A549 (cell line): Measurements from ENCODE around the gene SLC16A10. TPM values are rescaled to one million over a fixed set of nuclear protein-coding genes. Genes with fewer than 3 reads are reported as not detected.

Source experiments
- ATAC-seq, 2 experiments: fragments of 200-7000 bp in 1 of 2; fragments of >200 bp in 1 of 2; cut with Nextera tagmentation in 1 of 2; cut with Tn5 transposase in 1 of 2; 3 replicates each; pipeline versions ENCODE4 v1.8.0 to v1.9.1; 2018 to 2020; ENCODE audit warnings: mild to moderate bottlenecking in 1 of 2, moderate library complexity in 1 of 2
- CTCF ChIA-PET: fragments of 300-600 bp; sonication (Branson Sonifier 250); formaldehyde crosslinking; extraction: SDS; loops from one replicate; lab custom pipeline; 2021; ENCODE audit warnings: antibody characterized with exemption, inconsistent platforms; lab: Yijun Ruan, JAX
- POLR2A ChIA-PET: fragments of 350-600 bp; formaldehyde crosslinking; extraction: SDS; loops from one replicate; lab custom pipeline; 2021; ENCODE audit warnings: antibody characterized with exemption, inconsistent platforms; lab: Yijun Ruan, JAX
- DNase-seq, 2 experiments: peaks; one replicate each; pipeline versions ENCODE4 v3.0.0 to v3.0.0-alpha.2; 2011 to 2016; ENCODE audit warnings: low read depth in 1 of 2, low spot score in 1 of 2
- FAIRE-seq: peaks from 2 replicates; lab custom pipeline; 2011; peaks lifted over from hg19 to GRCh38; lab: Jason Lieb, UNC
- H3K27ac ChIP-seq, 2 experiments: fragments of >200 bp; sonication (Bioruptor Twin); formaldehyde crosslinking; 3 replicates each; pipeline ENCODE4 v1.5.1; 2016 to 2017
- H3K4me1 ChIP-seq: fragments of >200 bp; sonication (Bioruptor Twin); formaldehyde crosslinking; 3 replicates; pipeline ENCODE4 v1.6.1; 2016
- H3K4me2 ChIP-seq: fragments of >200 bp; sonication (Bioruptor Twin); formaldehyde crosslinking; 3 replicates; pipeline ENCODE4 v1.6.1; 2016
- H3K4me3 ChIP-seq: fragments of >200 bp; sonication (Bioruptor Twin); formaldehyde crosslinking; 3 replicates; pipeline ENCODE4 v1.5.1; 2016
- H3K9me3 ChIP-seq: fragments of >200 bp; sonication (Bioruptor Twin); formaldehyde crosslinking; 3 replicates; pipeline ENCODE4 v1.6.1; 2016
- CEBPB ChIP-seq, 2 experiments: fragments of >200 bp in 1 of 2; sonication (Bioruptor Twin) in 1 of 2; formaldehyde crosslinking in 1 of 2; IDR thresholded peaks; 2 replicates each; pipeline ENCODE4 v1.6.1; 2012 to 2016
- EP300 ChIP-seq, 2 experiments: fragments of >200 bp; sonication (Bioruptor Twin); formaldehyde crosslinking; IDR thresholded peaks; 2 replicates in 1 of 2; 3 replicates in 1 of 2; pipeline ENCODE4 v1.6.1; 2016 to 2017
- FOSB ChIP-seq: fragments of 250-450 bp; sonication (Bioruptor Pico); IDR thresholded peaks from 2 replicates; pipeline ENCODE4 v1.5.0; 2020; ENCODE audit warnings: mild to moderate bottlenecking, moderate library complexity
- HEYL ChIP-seq: fragments of 250-450 bp; sonication (Bioruptor Pico); IDR thresholded peaks from 2 replicates; pipeline ENCODE4 v1.8.0; 2021; ENCODE audit warnings: mild to moderate bottlenecking, moderate library complexity
- HOXB5 ChIP-seq: fragments of 250-450 bp; sonication (Bioruptor Pico); IDR thresholded peaks from 2 replicates; pipeline ENCODE4 v1.5.0; 2020; ENCODE audit warnings: mild to moderate bottlenecking, moderate library complexity
- JUN ChIP-seq, 2 experiments: fragments of >200 bp; sonication (Bioruptor Twin); formaldehyde crosslinking; IDR thresholded peaks; 2 replicates in 1 of 2; 3 replicates in 1 of 2; pipeline ENCODE4 v1.6.1; 2016 to 2017
- JUNB ChIP-seq: fragments of >200 bp; sonication (Bioruptor Twin); formaldehyde crosslinking; IDR thresholded peaks from 2 replicates; pipeline ENCODE4 v1.6.1; 2016
- KDM1A ChIP-seq: fragments of 200-600 bp; sonication (generic); IDR thresholded peaks from 2 replicates; pipeline ENCODE4 v1.6.1; 2016; ENCODE audit warnings: low read depth, mild to moderate bottlenecking
- KDM5A ChIP-seq: fragments of 200-600 bp; sonication (generic); IDR thresholded peaks from 2 replicates; pipeline ENCODE4 v1.6.1; 2016; ENCODE audit warnings: antibody characterized with exemption, mild to moderate bottlenecking
- MAFK ChIP-seq: fragments of 450-650 bp; IDR thresholded peaks from 2 replicates; pipeline ENCODE4 v1.6.1; 2014; ENCODE audit not compliant: partially characterized antibody
- MAZ ChIP-seq: fragments of 150-350 bp; IDR thresholded peaks from 2 replicates; pipeline ENCODE4 v1.6.1; 2014; ENCODE audit warnings: antibody characterized with exemption, low read depth, low read length, borderline replicate concordance
- NFE2L2 ChIP-seq: fragments of 150-350 bp; conservative IDR thresholded peaks from 2 replicates; pipeline ENCODE4 v1.6.1; 2014; ENCODE audit warnings: low read length
- NPAS2 ChIP-seq: fragments of 250-450 bp; sonication (Bioruptor Pico); IDR thresholded peaks from 2 replicates; pipeline ENCODE4 v1.8.0; 2022; ENCODE audit warnings: mild to moderate bottlenecking, moderate library complexity, borderline replicate concordance
- NR3C1 ChIP-seq: fragments of >200 bp; sonication (Bioruptor Twin); formaldehyde crosslinking; IDR thresholded peaks from 3 replicates; pipeline ENCODE4 v1.6.1; 2017
- PHF8 ChIP-seq: fragments of 200-600 bp; sonication (generic); IDR thresholded peaks from 2 replicates; pipeline ENCODE4 v1.6.1; 2016; ENCODE audit warnings: low read depth, mild to moderate bottlenecking, antibody characterized with exemption, moderate library complexity, borderline replicate concordance
- RAD21 ChIP-seq, 2 experiments: fragments of >200 bp in 1 of 2; sonication (Bioruptor Twin) in 1 of 2; formaldehyde crosslinking in 1 of 2; IDR thresholded peaks in 1 of 2; conservative IDR thresholded peaks in 1 of 2; 2 replicates in 1 of 2; 3 replicates in 1 of 2; pipeline ENCODE4 v1.6.1; 2012 to 2018; ENCODE audit warnings: inconsistent platforms in 1 of 2
- RNF2 ChIP-seq: fragments of 200-600 bp; sonication (generic); IDR thresholded peaks from 2 replicates; pipeline ENCODE4 v1.6.1; 2016; ENCODE audit warnings: low read depth, mild to moderate bottlenecking, antibody characterized with exemption, moderate library complexity, borderline replicate concordance
- SMC3 ChIP-seq: fragments of >200 bp; sonication (Bioruptor Twin); formaldehyde crosslinking; IDR thresholded peaks from 3 replicates; pipeline ENCODE4 v1.6.1; 2018; ENCODE audit warnings: inconsistent platforms
- SREBF2 ChIP-seq: fragments of 450-650 bp; IDR thresholded peaks from 2 replicates; pipeline ENCODE4 v1.6.1; 2014; ENCODE audit warnings: mild to moderate bottlenecking, moderate library complexity
- TP53 ChIP-seq: fragments of 250-450 bp; sonication (Bioruptor Pico); IDR thresholded peaks from 2 replicates; pipeline ENCODE4 v1.5.0; 2021; ENCODE audit warnings: mild to moderate bottlenecking, moderate library complexity
- ZC3H11A ChIP-seq: fragments of 450-650 bp; IDR thresholded peaks from 2 replicates; pipeline ENCODE4 v1.6.1; 2014; ENCODE audit warnings: antibody characterized with exemption, mild to moderate bottlenecking
- polyA plus RNA-seq, 4 experiments: library from polyadenylated mRNA; depleted of rRNA in 3 of 4; stranded (reverse); fragments of >200 nt; fragmentation: RNase III in 1 of 4; extraction: RNeasy Plus Mini Kit Qiagen cat#74134 plus additional on column Dnase treatment in 1 of 4; gene quantifications; 2 replicates in 3 of 4; 3 replicates in 1 of 4; pipeline ENCODE4 v1.2.3, GENCODE V29; 2011 to 2017
- TF ChIP-seq, protein P1 (sequence below): fragments of 450-650 bp; IDR thresholded peaks from 2 replicates; pipeline ENCODE4 v1.6.1; 2014; ENCODE audit warnings: antibody characterized with exemption
- TF ChIP-seq, protein P2 (sequence below): fragments of >200 bp; sonication (Bioruptor Twin); formaldehyde crosslinking; IDR thresholded peaks from 2 replicates; pipeline ENCODE4 v1.6.1; 2016
- TF ChIP-seq, protein P3 (sequence below): fragments of >200 bp; sonication (Bioruptor Twin); formaldehyde crosslinking; IDR thresholded peaks from 3 replicates; pipeline ENCODE4 v1.5.1; 2016
- TF ChIP-seq, protein P4 (sequence below): fragments of 250-450 bp; sonication (Bioruptor Pico); IDR thresholded peaks from 2 replicates; pipeline ENCODE4 v1.5.0; 2021; ENCODE audit warnings: mild to moderate bottlenecking, moderate library complexity, borderline replicate concordance
- TF ChIP-seq, protein P5 (sequence below): fragments of 200-600 bp; sonication (generic); IDR thresholded peaks from 2 replicates; pipeline ENCODE4 v1.6.1; 2016; ENCODE audit warnings: antibody characterized with exemption, mild to moderate bottlenecking, moderate library complexity

Gene SLC16A10
- polyA plus RNA-seq, 2 of the 4 experiments (the other 2 are of a cell fraction) = 0.27 to 1.00 TPM

DNA sequence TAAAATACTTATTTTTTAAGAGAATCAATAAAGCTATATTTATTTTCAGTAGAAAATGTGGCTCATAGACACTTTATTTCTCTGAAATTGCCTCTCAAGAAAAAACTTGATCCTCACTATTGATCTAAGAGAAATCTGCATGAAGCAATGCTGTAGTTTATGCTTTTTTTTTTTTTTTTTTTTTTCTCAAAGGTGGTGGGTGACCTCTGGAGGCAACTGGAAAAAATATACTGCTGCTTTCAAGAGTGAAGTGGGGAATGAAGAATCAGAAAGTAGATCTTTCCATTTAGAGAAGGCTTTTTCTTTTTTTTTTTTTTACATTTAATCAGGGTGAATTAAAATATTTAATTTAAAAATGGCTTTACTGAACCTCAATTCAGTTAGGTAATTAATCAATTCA lies 169.3 kb downstream of the SLC16A10 start:
- Histone ChIP-seq H3K4me3 (no peak overlapping the region), H3K27ac (peak overlapping the region in 1 of 2 experiments; percentile 43; a peak in 1 of 6 replicates), H3K4me2 (peak overlapping the region; percentile 26; the same call in 1 of the 3 replicates), H3K4me1 (peaks cover 30% of the 10 kb centered on the region), H3K9me3 (no peaks in the 10 kb centered on the region)
- no peak for TF ChIP-seq HEYL (CRISPR knock-in tag)
- no peak for TF ChIP-seq ZC3H11A
- TF ChIP-seq RAD21 (conservative IDR thresholded peaks at IDR 0.05 in 1 of 2, IDR thresholded peaks at IDR 0.05 in 1 of 2) = peak; percentile 55 to 66
- TF ChIP-seq, protein P1, sequence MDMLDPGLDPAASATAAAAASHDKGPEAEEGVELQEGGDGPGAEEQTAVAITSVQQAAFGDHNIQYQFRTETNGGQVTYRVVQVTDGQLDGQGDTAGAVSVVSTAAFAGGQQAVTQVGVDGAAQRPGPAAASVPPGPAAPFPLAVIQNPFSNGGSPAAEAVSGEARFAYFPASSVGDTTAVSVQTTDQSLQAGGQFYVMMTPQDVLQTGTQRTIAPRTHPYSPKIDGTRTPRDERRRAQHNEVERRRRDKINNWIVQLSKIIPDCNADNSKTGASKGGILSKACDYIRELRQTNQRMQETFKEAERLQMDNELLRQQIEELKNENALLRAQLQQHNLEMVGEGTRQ = no peak
- TF ChIP-seq KDM5A = no peak
- no peak for TF ChIP-seq JUNB
- TF ChIP-seq HOXB5 (CRISPR knock-in tag) = no peak
- no peak for TF ChIP-seq MAFK
- TF ChIP-seq MAZ = no peak
- TF ChIP-seq, protein P2, sequence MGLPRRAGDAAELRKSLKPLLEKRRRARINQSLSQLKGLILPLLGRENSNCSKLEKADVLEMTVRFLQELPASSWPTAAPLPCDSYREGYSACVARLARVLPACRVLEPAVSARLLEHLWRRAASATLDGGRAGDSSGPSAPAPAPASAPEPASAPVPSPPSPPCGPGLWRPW = no peak
- TF ChIP-seq RNF2 = no peak
- TF ChIP-seq, protein P3, sequence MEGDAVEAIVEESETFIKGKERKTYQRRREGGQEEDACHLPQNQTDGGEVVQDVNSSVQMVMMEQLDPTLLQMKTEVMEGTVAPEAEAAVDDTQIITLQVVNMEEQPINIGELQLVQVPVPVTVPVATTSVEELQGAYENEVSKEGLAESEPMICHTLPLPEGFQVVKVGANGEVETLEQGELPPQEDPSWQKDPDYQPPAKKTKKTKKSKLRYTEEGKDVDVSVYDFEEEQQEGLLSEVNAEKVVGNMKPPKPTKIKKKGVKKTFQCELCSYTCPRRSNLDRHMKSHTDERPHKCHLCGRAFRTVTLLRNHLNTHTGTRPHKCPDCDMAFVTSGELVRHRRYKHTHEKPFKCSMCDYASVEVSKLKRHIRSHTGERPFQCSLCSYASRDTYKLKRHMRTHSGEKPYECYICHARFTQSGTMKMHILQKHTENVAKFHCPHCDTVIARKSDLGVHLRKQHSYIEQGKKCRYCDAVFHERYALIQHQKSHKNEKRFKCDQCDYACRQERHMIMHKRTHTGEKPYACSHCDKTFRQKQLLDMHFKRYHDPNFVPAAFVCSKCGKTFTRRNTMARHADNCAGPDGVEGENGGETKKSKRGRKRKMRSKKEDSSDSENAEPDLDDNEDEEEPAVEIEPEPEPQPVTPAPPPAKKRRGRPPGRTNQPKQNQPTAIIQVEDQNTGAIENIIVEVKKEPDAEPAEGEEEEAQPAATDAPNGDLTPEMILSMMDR = peak; percentile 58
- TF ChIP-seq, protein P4, sequence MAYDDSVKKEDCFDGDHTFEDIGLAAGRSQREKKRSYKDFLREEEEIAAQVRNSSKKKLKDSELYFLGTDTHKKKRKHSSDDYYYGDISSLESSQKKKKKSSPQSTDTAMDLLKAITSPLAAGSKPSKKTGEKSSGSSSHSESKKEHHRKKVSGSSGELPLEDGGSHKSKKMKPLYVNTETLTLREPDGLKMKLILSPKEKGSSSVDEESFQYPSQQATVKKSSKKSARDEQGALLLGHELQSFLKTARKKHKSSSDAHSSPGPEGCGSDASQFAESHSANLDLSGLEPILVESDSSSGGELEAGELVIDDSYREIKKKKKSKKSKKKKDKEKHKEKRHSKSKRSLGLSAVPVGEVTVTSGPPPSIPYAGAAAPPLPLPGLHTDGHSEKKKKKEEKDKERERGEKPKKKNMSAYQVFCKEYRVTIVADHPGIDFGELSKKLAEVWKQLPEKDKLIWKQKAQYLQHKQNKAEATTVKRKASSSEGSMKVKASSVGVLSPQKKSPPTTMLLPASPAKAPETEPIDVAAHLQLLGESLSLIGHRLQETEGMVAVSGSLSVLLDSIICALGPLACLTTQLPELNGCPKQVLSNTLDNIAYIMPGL (CRISPR knock-in tag) = no peak
- TF ChIP-seq, protein P5, sequence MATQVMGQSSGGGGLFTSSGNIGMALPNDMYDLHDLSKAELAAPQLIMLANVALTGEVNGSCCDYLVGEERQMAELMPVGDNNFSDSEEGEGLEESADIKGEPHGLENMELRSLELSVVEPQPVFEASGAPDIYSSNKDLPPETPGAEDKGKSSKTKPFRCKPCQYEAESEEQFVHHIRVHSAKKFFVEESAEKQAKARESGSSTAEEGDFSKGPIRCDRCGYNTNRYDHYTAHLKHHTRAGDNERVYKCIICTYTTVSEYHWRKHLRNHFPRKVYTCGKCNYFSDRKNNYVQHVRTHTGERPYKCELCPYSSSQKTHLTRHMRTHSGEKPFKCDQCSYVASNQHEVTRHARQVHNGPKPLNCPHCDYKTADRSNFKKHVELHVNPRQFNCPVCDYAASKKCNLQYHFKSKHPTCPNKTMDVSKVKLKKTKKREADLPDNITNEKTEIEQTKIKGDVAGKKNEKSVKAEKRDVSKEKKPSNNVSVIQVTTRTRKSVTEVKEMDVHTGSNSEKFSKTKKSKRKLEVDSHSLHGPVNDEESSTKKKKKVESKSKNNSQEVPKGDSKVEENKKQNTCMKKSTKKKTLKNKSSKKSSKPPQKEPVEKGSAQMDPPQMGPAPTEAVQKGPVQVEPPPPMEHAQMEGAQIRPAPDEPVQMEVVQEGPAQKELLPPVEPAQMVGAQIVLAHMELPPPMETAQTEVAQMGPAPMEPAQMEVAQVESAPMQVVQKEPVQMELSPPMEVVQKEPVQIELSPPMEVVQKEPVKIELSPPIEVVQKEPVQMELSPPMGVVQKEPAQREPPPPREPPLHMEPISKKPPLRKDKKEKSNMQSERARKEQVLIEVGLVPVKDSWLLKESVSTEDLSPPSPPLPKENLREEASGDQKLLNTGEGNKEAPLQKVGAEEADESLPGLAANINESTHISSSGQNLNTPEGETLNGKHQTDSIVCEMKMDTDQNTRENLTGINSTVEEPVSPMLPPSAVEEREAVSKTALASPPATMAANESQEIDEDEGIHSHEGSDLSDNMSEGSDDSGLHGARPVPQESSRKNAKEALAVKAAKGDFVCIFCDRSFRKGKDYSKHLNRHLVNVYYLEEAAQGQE = no peak
- no peak for TF ChIP-seq NPAS2 (CRISPR knock-in tag)
- peak; percentile 50 for TF ChIP-seq SMC3
- no peak for TF ChIP-seq KDM1A
- TF ChIP-seq PHF8 = no peak
- TF ChIP-seq FOSB (CRISPR knock-in tag) = no peak
- no peak for TF ChIP-seq SREBF2
- no peak for TF ChIP-seq NR3C1
- TF ChIP-seq CEBPB (IDR thresholded peaks at IDR 0.05) = no peak
- no peak for TF ChIP-seq EP300 (IDR thresholded peaks at IDR 0.05)
- TF ChIP-seq JUN (IDR thresholded peaks at IDR 0.05) = no peak
- no peak for TF ChIP-seq TP53 (CRISPR knock-in tag)
- no peak for TF ChIP-seq NFE2L2
- ATAC-seq (no peak), DNase-seq (peak in 1 of 2 experiments; percentile 12), FAIRE-seq (no peak)
- ChIA-PET CTCF (interaction anchor here (0.6 to 2.0 kb wide), 11 partner anchors 14 to 687 kb away, joined by 3 to 14 read pairs (median 4); no protein-coding TSS in a partner anchor), POLR2A (no interaction called here)
